ENCODE results near the gene ADSS1.
"Not testable (repeated sequence)": the region's sequence is repeated elsewhere in the genome, so short reads cannot be mapped to it uniquely, and the experiment has no call there.

The ADSS1 gene

DNA sequence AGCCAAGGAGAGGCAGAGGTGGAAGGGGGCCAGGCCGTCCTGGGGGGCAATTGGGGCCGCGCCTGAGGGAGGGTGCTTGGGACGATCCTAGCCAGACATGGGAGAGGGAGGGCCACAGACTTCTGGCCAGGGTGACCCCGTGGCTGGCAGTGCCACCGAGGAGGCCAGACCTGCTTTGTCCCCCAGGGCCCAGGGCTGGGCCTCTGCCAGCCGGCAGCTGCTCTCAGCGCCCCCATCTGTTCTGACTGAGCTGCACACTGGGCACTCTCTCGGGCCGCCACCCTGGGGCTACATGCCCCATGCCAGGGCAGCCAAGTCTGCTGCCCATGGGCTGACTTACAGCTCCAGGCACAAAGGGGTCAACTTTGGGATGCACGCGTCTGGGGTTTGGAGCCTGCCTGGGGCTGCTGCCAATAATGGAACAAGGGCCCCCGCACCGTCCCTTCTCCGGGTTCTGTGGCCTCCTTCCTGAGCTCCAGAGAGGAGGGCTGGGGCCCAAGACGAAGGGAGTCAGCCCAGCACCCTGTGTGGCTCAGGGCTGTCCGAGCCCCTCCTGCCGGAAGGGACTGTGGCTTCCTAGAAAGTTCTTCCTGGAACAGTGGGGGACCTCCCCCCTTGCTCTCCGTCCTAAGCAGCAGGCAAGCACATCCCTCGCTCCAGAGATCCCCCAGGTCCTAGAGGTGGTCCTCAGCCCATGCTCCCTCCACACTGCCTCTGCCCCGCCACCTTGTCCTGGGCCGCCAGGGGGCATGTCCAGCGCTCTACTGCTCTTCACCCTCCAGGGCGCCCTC is 1.1 kb downstream of the ADSS1 start:
- H3K27ac ChIP-seq = peak overlapping the region; percentile 73 to 89
- no peak for DNase-seq (ENCODE audit: low spot score)
- TF ChIP-seq, protein P1, sequence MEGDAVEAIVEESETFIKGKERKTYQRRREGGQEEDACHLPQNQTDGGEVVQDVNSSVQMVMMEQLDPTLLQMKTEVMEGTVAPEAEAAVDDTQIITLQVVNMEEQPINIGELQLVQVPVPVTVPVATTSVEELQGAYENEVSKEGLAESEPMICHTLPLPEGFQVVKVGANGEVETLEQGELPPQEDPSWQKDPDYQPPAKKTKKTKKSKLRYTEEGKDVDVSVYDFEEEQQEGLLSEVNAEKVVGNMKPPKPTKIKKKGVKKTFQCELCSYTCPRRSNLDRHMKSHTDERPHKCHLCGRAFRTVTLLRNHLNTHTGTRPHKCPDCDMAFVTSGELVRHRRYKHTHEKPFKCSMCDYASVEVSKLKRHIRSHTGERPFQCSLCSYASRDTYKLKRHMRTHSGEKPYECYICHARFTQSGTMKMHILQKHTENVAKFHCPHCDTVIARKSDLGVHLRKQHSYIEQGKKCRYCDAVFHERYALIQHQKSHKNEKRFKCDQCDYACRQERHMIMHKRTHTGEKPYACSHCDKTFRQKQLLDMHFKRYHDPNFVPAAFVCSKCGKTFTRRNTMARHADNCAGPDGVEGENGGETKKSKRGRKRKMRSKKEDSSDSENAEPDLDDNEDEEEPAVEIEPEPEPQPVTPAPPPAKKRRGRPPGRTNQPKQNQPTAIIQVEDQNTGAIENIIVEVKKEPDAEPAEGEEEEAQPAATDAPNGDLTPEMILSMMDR (IDR thresholded peaks at IDR 0.05) = peak; percentile 10
- peak overlapping the region; percentile 75 for H3K4me3 ChIP-seq

DNA sequence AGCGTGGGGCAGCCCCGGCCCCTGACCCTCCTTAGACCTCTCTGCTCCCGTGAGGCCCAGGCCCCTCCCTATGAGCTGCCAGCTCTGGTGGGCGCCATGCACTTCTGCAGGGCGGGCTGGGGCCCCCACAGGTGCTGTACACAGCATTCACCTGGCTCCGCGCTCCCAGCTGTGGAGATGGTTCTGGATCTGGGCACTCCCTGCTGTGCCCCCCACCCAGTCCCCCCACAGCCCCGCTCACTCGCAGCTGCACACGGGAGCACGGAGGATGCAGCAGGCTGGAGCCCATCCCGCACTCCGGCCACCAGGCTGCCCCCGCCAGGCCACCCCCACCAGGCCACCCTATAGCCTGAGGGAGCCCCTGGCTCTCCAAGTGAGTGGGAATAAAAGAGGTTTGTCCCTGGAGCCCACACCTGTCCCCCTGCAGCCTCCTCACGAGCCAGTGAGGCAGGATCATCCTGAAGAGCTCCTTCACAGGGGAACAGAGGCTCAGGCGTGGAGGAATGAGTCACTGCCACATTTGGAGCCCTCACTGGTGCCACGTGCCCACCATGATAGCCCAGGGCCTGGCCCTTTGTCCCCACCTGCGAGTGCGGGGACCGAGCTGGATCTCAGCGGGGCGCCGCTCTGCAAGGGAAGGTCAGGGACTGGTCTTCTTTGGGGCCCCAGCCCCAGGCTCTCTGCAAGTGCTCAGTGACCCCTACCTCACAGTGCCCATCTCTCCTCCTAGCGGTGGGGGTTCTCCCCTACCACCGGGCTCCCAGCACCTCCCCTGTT is 1.9 kb downstream of the ADSS1 start:
- peak overlapping the region; percentile 73 to 89 for H3K27ac ChIP-seq
- no peak for DNase-seq (ENCODE audit: low spot score)
- peak overlapping the region; percentile 75 for H3K4me3 ChIP-seq
- TF ChIP-seq, protein P1 (IDR thresholded peaks at IDR 0.05) = no peak

DNA sequence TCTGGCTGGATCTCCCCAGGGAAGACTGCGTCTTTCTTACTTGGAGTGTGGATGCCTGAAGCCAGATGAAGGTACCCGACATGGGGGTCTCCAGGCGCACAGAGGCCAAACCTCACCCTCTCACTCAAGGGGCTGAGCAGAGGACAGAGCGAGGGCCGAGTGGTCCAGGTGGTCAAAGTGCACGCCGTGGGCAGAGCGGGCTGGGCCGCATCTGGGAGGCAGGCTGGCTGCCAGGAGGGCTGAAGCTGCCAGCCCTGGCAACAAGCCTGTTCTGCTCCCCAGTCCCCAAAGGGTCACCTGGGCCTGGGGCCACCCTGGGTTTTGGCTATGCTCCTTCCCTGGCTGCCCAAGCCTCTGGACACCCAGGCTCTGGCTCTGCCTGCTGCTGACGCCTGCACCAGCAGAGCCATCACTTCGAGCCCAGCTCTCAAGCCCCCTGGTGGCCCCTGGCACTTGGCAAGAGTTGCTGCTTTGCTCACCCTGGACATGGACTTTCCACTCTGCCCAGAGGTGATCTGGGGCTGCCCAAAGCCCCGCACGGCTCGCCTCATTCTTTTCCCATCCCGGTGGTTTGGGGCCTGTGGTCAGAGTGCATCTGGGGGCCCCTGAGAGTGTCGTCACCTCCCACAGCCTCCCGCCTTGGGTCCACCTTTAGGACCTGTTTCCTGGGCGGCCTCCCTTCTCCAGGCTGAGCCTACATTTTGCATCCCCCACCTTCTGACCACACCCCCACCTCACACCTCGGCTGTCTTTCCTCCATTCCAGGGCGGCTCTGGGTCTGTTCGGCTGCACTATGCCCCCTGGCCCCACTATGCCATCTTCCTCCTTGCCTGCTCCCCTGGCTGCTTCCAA is 2.8 kb downstream of the ADSS1 start:
- DNase-seq (ENCODE audit: low spot score) = no peak
- Histone ChIP-seq H3K4me3 (no peak overlapping the region), H3K27ac (peak overlapping the region in 1 of 2 donors; percentile 89)
- TF ChIP-seq, protein P1 (IDR thresholded peaks at IDR 0.05) = no peak

DNA sequence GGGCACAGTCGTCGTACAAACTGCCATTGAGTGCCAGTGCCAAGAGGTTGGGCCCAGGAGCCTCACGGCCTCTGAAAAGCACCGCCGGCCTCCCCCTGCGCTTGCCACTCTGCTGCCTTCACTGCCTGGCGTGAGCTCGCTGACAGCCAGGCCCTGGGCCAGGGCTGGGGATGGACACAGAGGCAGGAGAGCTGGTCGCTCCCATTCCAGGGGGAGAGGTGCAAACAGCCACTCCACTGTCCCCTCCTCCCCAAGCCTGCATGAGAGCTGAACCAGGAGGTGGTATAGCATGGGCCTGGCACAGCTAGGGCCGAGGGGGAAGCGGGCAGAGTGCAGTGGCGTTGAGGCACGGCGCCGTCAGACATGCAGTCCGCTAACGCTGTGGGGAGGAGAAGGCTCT is 4.6 kb downstream of the ADSS1 start:
- TF ChIP-seq, protein P1 (IDR thresholded peaks at IDR 0.05) = no peak
- peak overlapping the region in 1 of 2 donors; percentile 38 for H3K27ac ChIP-seq
- no peak overlapping the region for H3K4me3 ChIP-seq
- no peak for DNase-seq (ENCODE audit: low spot score)

GRCh38 chr14:104729176-104729834 is 5.3 kb downstream of the ADSS1 start:
- DNase-seq (ENCODE audit: low spot score); H3K4me3 ChIP-seq; H3K27ac ChIP-seq: not testable (repeated sequence)

- TF ChIP-seq, protein P1 (IDR thresholded peaks at IDR 0.05) = no peak
- Histone ChIP-seq H3K4me3 (no peak overlapping the region), H3K27ac (peak overlapping the region in 1 of 2 donors; percentile 32)
- no peak for DNase-seq (ENCODE audit: low spot score)
Observed at GRCh38 chr14:104729835-104730181, 5.8 kb downstream of the ADSS1 start.
